Loucy (cell line): ENCODE measurements around the gene GABRA4.

Source experiments
- H2AFZ ChIP-seq: fragments of 200-600 bp; sonication (generic); 2 replicates; pipeline ENCODE4 v1.6.0; 2016; ENCODE audit warnings: antibody characterized with exemption, mild to moderate bottlenecking, low read length, moderate library complexity
- H3F3A ChIP-seq: fragments of 200-600 bp; 2 replicates; pipeline ENCODE4 v1.6.0; 2016; ENCODE audit warnings: antibody characterized with exemption, low read depth, mild to moderate bottlenecking
- H3K27me3 ChIP-seq: fragments of 200-600 bp; sonication (generic); 2 replicates; pipeline ENCODE4 v1.6.1; 2014; ENCODE audit warnings: low read length, mild to moderate bottlenecking; ENCODE audit not compliant: insufficient read depth, poor library complexity, severe bottlenecking
- H3K36me3 ChIP-seq: fragments of 200-600 bp; sonication (generic); 2 replicates; pipeline ENCODE4 v1.6.1; 2016; ENCODE audit warnings: low read length; ENCODE audit not compliant: insufficient read depth
- H3K4me1 ChIP-seq: fragments of 200-600 bp; sonication (generic); 2 replicates; pipeline ENCODE4 v1.5.1; 2014; ENCODE audit warnings: low read length, mild to moderate bottlenecking; ENCODE audit not compliant: insufficient read depth, poor library complexity, severe bottlenecking
- H3K4me2 ChIP-seq: fragments of 200-600 bp; sonication (generic); 2 replicates; pipeline ENCODE4 v1.6.0; 2014; ENCODE audit warnings: antibody characterized with exemption, low read length, low read depth, mild to moderate bottlenecking; ENCODE audit not compliant: poor library complexity, severe bottlenecking
- H3K4me3 ChIP-seq: fragments of 200-600 bp; sonication (generic); 2 replicates; pipeline ENCODE4 v1.5.1; 2014; ENCODE audit warnings: low read length, mild to moderate bottlenecking, mixed read lengths; ENCODE audit not compliant: poor library complexity, severe bottlenecking
- H3K79me2 ChIP-seq: fragments of 200-600 bp; sonication (generic); 2 replicates; pipeline ENCODE4 v1.6.1; 2014; ENCODE audit warnings: low read length; ENCODE audit not compliant: insufficient read depth
- H3K9ac ChIP-seq: fragments of 200-600 bp; sonication (generic); 2 replicates; pipeline ENCODE4 v1.6.0; 2014; ENCODE audit warnings: mild to moderate bottlenecking, low read depth, low read length, moderate library complexity; ENCODE audit not compliant: poor library complexity, severe bottlenecking
- H3K9me2 ChIP-seq: fragments of 200-600 bp; sonication (generic); replicated peaks from 2 replicates; pipeline ENCODE4 v1.6.1; 2016; ENCODE audit warnings: low read depth, low read length, mixed read lengths
- H3K9me3 ChIP-seq: fragments of 200-600 bp; sonication (generic); 2 replicates; pipeline ENCODE4 v1.6.1; 2014; ENCODE audit warnings: mild to moderate bottlenecking, antibody characterized with exemption, low read length, low read depth; ENCODE audit not compliant: insufficient read depth
- H4K20me1 ChIP-seq: fragments of 200-600 bp; sonication (generic); 2 replicates; pipeline ENCODE4 v1.6.0; 2014; ENCODE audit warnings: antibody characterized with exemption, low read length, mild to moderate bottlenecking; ENCODE audit not compliant: insufficient read depth, poor library complexity, severe bottlenecking
- CTCF ChIP-seq: fragments of 200-600 bp; sonication (generic); conservative IDR thresholded peaks from 2 replicates; pipeline ENCODE4 v1.5.1; 2014; ENCODE audit warnings: mild to moderate bottlenecking, antibody characterized with exemption, low read length
- EZH2phosphoT487 ChIP-seq: fragments of 200-600 bp; IDR thresholded peaks from 2 replicates; pipeline ENCODE4 v1.6.1; 2018; ENCODE audit warnings: antibody characterized with exemption, mild to moderate bottlenecking, moderate library complexity, borderline replicate concordance

The GABRA4 gene

DNA sequence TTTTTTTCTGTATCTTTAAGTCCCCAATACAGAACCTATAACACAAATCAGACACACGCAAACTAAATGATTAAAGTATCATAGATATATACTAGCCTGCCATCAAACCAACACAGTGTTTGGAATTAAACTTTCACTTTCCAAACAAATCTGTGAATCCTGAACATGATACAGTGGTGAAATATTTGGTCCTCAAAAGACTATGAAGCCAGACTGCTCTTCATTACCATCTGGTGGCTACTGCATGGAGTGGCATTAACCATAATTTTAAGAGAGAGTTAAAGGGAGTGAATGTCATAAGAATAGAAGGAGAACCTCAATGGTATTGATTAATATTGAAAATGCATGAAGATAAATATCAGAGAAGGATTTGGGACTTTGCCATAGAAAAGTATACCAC, 9.2 kb upstream of the GABRA4 start:
- H3K4me1 ChIP-seq: no peaks in the 10 kb centered on the region
- H3K4me3 ChIP-seq: no peak overlapping the region
- H2AFZ ChIP-seq: no peak overlapping the region
- H3K27me3 ChIP-seq: no peaks in the 10 kb centered on the region
- no peaks in the 10 kb centered on the region for H3K9me2 ChIP-seq
- no peaks in the 10 kb centered on the region for H3K9me3 ChIP-seq
- H3K9ac ChIP-seq: no peak overlapping the region
- TF ChIP-seq EZH2phosphoT487: no peak
- peak; percentile 55 for TF ChIP-seq CTCF
- H3K79me2 ChIP-seq: no peaks in the 10 kb centered on the region
- no peak overlapping the region for H3K4me2 ChIP-seq
- H4K20me1 ChIP-seq: no peaks in the 10 kb centered on the region
- no peaks in the 10 kb centered on the region for H3K36me3 ChIP-seq
- H3F3A ChIP-seq: no peaks in the 10 kb centered on the region

- Histone ChIP-seq H3K36me3 (no peaks in the 10 kb centered on the region), H3K4me2 (no peak overlapping the region), H4K20me1 (no peaks in the 10 kb centered on the region), H3F3A (no peaks in the 10 kb centered on the region), H3K9ac (no peak overlapping the region), H3K27me3 (no peaks in the 10 kb centered on the region), H3K4me3 (no peak overlapping the region), H3K79me2 (no peaks in the 10 kb centered on the region), H3K4me1 (no peaks in the 10 kb centered on the region), H3K9me2 (no peaks in the 10 kb centered on the region), H3K9me3 (no peaks in the 10 kb centered on the region), H2AFZ (no peak overlapping the region)
- TF ChIP-seq CTCF (no peak), EZH2phosphoT487 (no peak)
Measured at GRCh38 chr4:47000406-47000805, 7.0 kb upstream of the GABRA4 start.

GRCh38 chr4:46999566-46999965, 6.2 kb upstream of the GABRA4 start:
- Histone ChIP-seq H3K36me3 (no peaks in the 10 kb centered on the region), H3K9ac (no peak overlapping the region), H4K20me1 (no peaks in the 10 kb centered on the region), H3K4me2 (no peak overlapping the region), H2AFZ (no peak overlapping the region), H3K79me2 (no peaks in the 10 kb centered on the region), H3K4me1 (no peaks in the 10 kb centered on the region), H3K9me2 (no peaks in the 10 kb centered on the region), H3K9me3 (no peaks in the 10 kb centered on the region), H3K4me3 (no peak overlapping the region), H3K27me3 (no peaks in the 10 kb centered on the region), H3F3A (no peaks in the 10 kb centered on the region)
- TF ChIP-seq CTCF: no peak
- no peak for TF ChIP-seq EZH2phosphoT487
